SU-DHL-6 (cell line): Measurements from ENCODE around the gene TMEM154.

Experiments used
- H2AFZ ChIP-seq: fragments of 200-600 bp; sonication (generic); 2 replicates; pipeline ENCODE4 v1.6.1; 2014; ENCODE audit warnings: low read depth, mild to moderate bottlenecking, moderate library complexity, mixed read lengths, antibody characterized with exemption, low read length; ENCODE audit not compliant: severe bottlenecking
- H3F3A ChIP-seq: fragments of 200-600 bp; shearing (Covaris generic); 2 replicates; pipeline ENCODE4 v1.6.0; 2016; ENCODE audit warnings: antibody characterized with exemption, mild to moderate bottlenecking; ENCODE audit not compliant: insufficient read depth
- H3K27ac ChIP-seq: fragments of 200-600 bp; sonication (generic); 2 replicates; pipeline ENCODE4 v1.5.1; 2016; ENCODE audit warnings: low read depth, mild to moderate bottlenecking, low read length, moderate library complexity, mixed read lengths
- H3K27me3 ChIP-seq: fragments of 200-600 bp; sonication (generic), shearing (Covaris generic); 2 replicates; pipeline ENCODE4 v1.6.0; 2014; ENCODE audit warnings: mild to moderate bottlenecking, low read length
- H3K36me3 ChIP-seq: fragments of 200-600 bp; sonication (generic); 2 replicates; pipeline ENCODE4 v1.6.1; 2014; ENCODE audit warnings: mild to moderate bottlenecking, low read length, mixed read lengths
- H3K4me2 ChIP-seq: fragments of 300-600, 200-600 bp; shearing (Covaris generic), sonication (generic); 2 replicates; pipeline ENCODE4 v1.6.0; 2014; ENCODE audit warnings: low read length, low read depth, mild to moderate bottlenecking; ENCODE audit not compliant: poor library complexity, severe bottlenecking
- H3K4me3 ChIP-seq: fragments of 200-600 bp; sonication (generic); 2 replicates; pipeline ENCODE4 v1.5.1; 2014; ENCODE audit warnings: antibody characterized with exemption, low read length, mild to moderate bottlenecking, mixed read lengths; ENCODE audit not compliant: insufficient read depth, poor library complexity, severe bottlenecking
- H3K79me2 ChIP-seq: fragments of 200-600 bp; sonication (generic); 2 replicates; pipeline ENCODE4 v1.6.1; 2014; ENCODE audit warnings: mild to moderate bottlenecking, low read length, moderate library complexity; ENCODE audit not compliant: insufficient read depth
- H3K9ac ChIP-seq: fragments of 200-600 bp; sonication (generic); 2 replicates; pipeline ENCODE4 v1.7.0; 2014; ENCODE audit warnings: mild to moderate bottlenecking, low read length
- H3K9me2 ChIP-seq: fragments of 200-600 bp; sonication (generic); replicated peaks from 2 replicates; pipeline ENCODE4 v1.6.1; 2014; ENCODE audit warnings: low read length; ENCODE audit not compliant: insufficient read depth
- H3K9me3 ChIP-seq: fragments of 200-600 bp; sonication (generic); 2 replicates; pipeline ENCODE4 v1.6.1; 2014; ENCODE audit warnings: low read length, mixed read lengths; ENCODE audit not compliant: insufficient read depth
- H4K20me1 ChIP-seq: fragments of 200-600 bp; sonication (generic); 2 replicates; pipeline ENCODE4 v1.6.1; 2014; ENCODE audit warnings: low read depth, mild to moderate bottlenecking, antibody characterized with exemption, low read length, moderate library complexity, mixed read lengths
- CTCF ChIP-seq: fragments of 200-600 bp; sonication (generic); IDR thresholded peaks from one replicate; pipeline ENCODE4 v1.5.1; 2017; ENCODE audit warnings: antibody characterized with exemption, mild to moderate bottlenecking, low read length, moderate library complexity; ENCODE audit not compliant: insufficient read depth, poor library complexity, severe bottlenecking
- EZH2phosphoT487 ChIP-seq: fragments of 200-600 bp; sonication (generic), shearing (Covaris generic); conservative IDR thresholded peaks from 2 replicates; pipeline ENCODE4 v1.6.1; 2018; ENCODE audit warnings: mild to moderate bottlenecking, antibody characterized with exemption, low read length, moderate library complexity, mixed read lengths

TMEM154 gene

GRCh38 chr4:152655272-152656129 lies 24.3 kb downstream of the TMEM154 start:
- H3K36me3 ChIP-seq = peaks cover 45% of the 10 kb centered on the region
- TF ChIP-seq CTCF (no peak), EZH2phosphoT487 (no peak)
- no peak overlapping the region for H3K4me2 ChIP-seq
- no peak overlapping the region for H2AFZ ChIP-seq
- H3K79me2 ChIP-seq = peaks cover 66% of the 10 kb centered on the region
- H3K9me2 ChIP-seq = no peaks in the 10 kb centered on the region
- H3K27ac ChIP-seq = no peak overlapping the region
- no peaks in the 10 kb centered on the region for H4K20me1 ChIP-seq
- peaks cover 22% of the 10 kb centered on the region; the same call in 1 of the 2 replicates for H3K9me3 ChIP-seq
- no peak overlapping the region for H3K9ac ChIP-seq
- H3K27me3 ChIP-seq = no peaks in the 10 kb centered on the region
- H3F3A ChIP-seq = peaks cover 15% of the 10 kb centered on the region
- no peak overlapping the region for H3K4me3 ChIP-seq

- Histone ChIP-seq H3K79me2 (peaks cover 32% of the 10 kb centered on the region), H3K27ac (no peak overlapping the region), H3K4me3 (no peak overlapping the region), H3K4me2 (no peak overlapping the region), H3K36me3 (peaks cover 21% of the 10 kb centered on the region), H3F3A (peaks cover 3% of the 10 kb centered on the region), H3K27me3 (no peaks in the 10 kb centered on the region), H3K9me3 (peaks cover 3% of the 10 kb centered on the region; the same call in 1 of the 2 replicates), H3K9me2 (no peaks in the 10 kb centered on the region), H3K9ac (no peak overlapping the region), H2AFZ (no peak overlapping the region), H4K20me1 (no peaks in the 10 kb centered on the region)
- TF ChIP-seq CTCF (no peak), EZH2phosphoT487 (no peak)
These were observed 27.7 kb downstream of the TMEM154 start for GRCh38 chr4:152652102-152652501.

- Histone ChIP-seq H3K36me3 (peaks cover 17% of the 10 kb centered on the region), H2AFZ (no peak overlapping the region), H3K4me2 (no peak overlapping the region), H3K79me2 (peaks cover 27% of the 10 kb centered on the region), H4K20me1 (no peaks in the 10 kb centered on the region), H3K9me3 (no peaks in the 10 kb centered on the region), H3K9me2 (no peaks in the 10 kb centered on the region), H3K4me3 (no peak overlapping the region), H3K27ac (no peak overlapping the region), H3K9ac (no peak overlapping the region), H3F3A (peaks cover 8% of the 10 kb centered on the region), H3K27me3 (no peaks in the 10 kb centered on the region)
- no peak for TF ChIP-seq CTCF
- no peak for TF ChIP-seq EZH2phosphoT487
These were observed 28.2 kb downstream of the TMEM154 start for GRCh38 chr4:152651473-152652060.
